GM12878 (cell line): ENCODE measurements around the gene CSK. TPM values are rescaled to one million over a fixed set of nuclear protein-coding genes. Genes with fewer than 3 reads are reported as not detected.
A peak's percentile ranks its signal among the peaks of the same experiment; 100 is the strongest.

Source experiments
- ATAC-seq: fragments of 200-7000 bp; cut with Tn5 transposase; 3 replicates; pipeline ENCODE4 v1.9.1; 2020; ENCODE audit warnings: mild to moderate bottlenecking, moderate library complexity
- BruUV-seq: library from RNA; stranded (reverse); fragments of 400-500 nt; replicated peaks from 2 replicates; lab custom pipeline; 2021; lab: Mats Ljungman, UMichigan
- CTCF ChIA-PET: fragments of 300-600 bp; sonication (Branson Sonifier 250); formaldehyde crosslinking; extraction: SDS; loops from one replicate; lab custom pipeline; 2021; ENCODE audit warnings: inconsistent platforms; lab: Yijun Ruan, JAX
- POLR2A ChIA-PET: fragments of 350-600 bp; formaldehyde crosslinking; extraction: SDS; loops from one replicate; lab custom pipeline; 2021; ENCODE audit warnings: inconsistent platforms; lab: Charles Lee
- RAD21 ChIA-PET: fragments of 300-600 bp; sonication (Branson Sonifier 250); formaldehyde crosslinking; loops from one replicate; lab custom pipeline; 2023; ENCODE audit warnings: antibody characterized with exemption; ENCODE audit not compliant: unreplicated experiment; lab: Charles Lee
- SMC1A ChIA-PET: fragments of 300-600 bp; sonication (Branson Sonifier 250); formaldehyde crosslinking; loops from one replicate; lab custom pipeline; 2023; ENCODE audit not compliant: unreplicated experiment, uncharacterized antibody; lab: Charles Lee
- DNase-seq: peaks from one replicate; pipeline ENCODE4 v3.0.0-alpha.2; 2011; ENCODE audit warnings: low read depth, low spot score
- FAIRE-seq: peaks from 3 replicates; lab custom pipeline; 2011; peaks lifted over from hg19 to GRCh38; lab: Jason Lieb, UNC
- H2AFZ ChIP-seq: 2 replicates; pipeline ENCODE4 v1.6.0; 2011; ENCODE audit warnings: low read depth, low read length, control low read depth; ENCODE audit not compliant: control insufficient read depth
- H3K27ac ChIP-seq: 2 replicates; pipeline ENCODE4 v1.5.1; 2011; ENCODE audit warnings: control low read depth; ENCODE audit not compliant: control insufficient read depth, insufficient read depth
- H3K27me3 ChIP-seq, 2 experiments: replicated peaks in 1 of 2; 2 replicates each; pipeline versions ENCODE4 v1.6.0 to v1.6.1; 2011; ENCODE audit warnings: low read length in 1 of 2; ENCODE audit not compliant: control insufficient read depth in 2 of 2, insufficient read depth in 2 of 2
- H3K36me3 ChIP-seq, 2 experiments: 2 replicates each; pipeline ENCODE4 v1.5.1; 2011; ENCODE audit warnings: low read length in 1 of 2; ENCODE audit not compliant: control insufficient read depth in 2 of 2, insufficient read depth in 2 of 2
- H3K4me1 ChIP-seq: 2 replicates; pipeline ENCODE4 v1.6.1; 2011; ENCODE audit warnings: mild to moderate bottlenecking, low read length, moderate library complexity, mixed read lengths; ENCODE audit not compliant: control insufficient read depth, insufficient read depth
- H3K4me2 ChIP-seq: 2 replicates; pipeline ENCODE4 v1.6.0; 2011; ENCODE audit warnings: control low read depth; ENCODE audit not compliant: control insufficient read depth, insufficient read depth
- H3K4me3 ChIP-seq: fragments of 200-600 bp; sonication (generic); 2 replicates; pipeline ENCODE4 v1.5.1; 2016
- H3K79me2 ChIP-seq: 2 replicates; pipeline ENCODE4 v1.6.0; 2011; ENCODE audit warnings: low read length; ENCODE audit not compliant: control insufficient read depth, insufficient read depth
- H3K9ac ChIP-seq: 2 replicates; pipeline ENCODE4 v1.8.0; 2011; ENCODE audit warnings: low read length, control low read depth, mixed read lengths; ENCODE audit not compliant: control insufficient read depth, insufficient read depth
- H3K9me3 ChIP-seq: replicated peaks from 3 replicates; pipeline ENCODE4 v1.5.1; 2011; ENCODE audit warnings: mild to moderate bottlenecking, low read length; ENCODE audit not compliant: control insufficient read depth, insufficient read depth
- H4K20me1 ChIP-seq: 2 replicates; pipeline ENCODE4 v1.6.0; 2011; ENCODE audit not compliant: control insufficient read depth, insufficient read depth
- GABPA ChIP-seq: IDR thresholded peaks from 2 replicates; pipeline ENCODE4 v1.6.1; 2014; ENCODE audit warnings: antibody characterized with exemption, low read depth, mild to moderate bottlenecking, inconsistent platforms
- POLR2AphosphoS2 ChIP-seq: IDR thresholded peaks from 2 replicates; pipeline ENCODE4 v1.6.1; 2011; ENCODE audit warnings: low read depth, mild to moderate bottlenecking, low read length, improper control_type of control experiment, moderate library complexity
- RAD51 ChIP-seq: fragments of 450-650 bp; IDR thresholded peaks from 2 replicates; pipeline ENCODE4 v1.6.1; 2016; ENCODE audit warnings: moderate library complexity, mild to moderate bottlenecking, inconsistent platforms
- RCOR1 ChIP-seq: conservative IDR thresholded peaks from 2 replicates; pipeline ENCODE4 v1.6.1; 2012; ENCODE audit warnings: low read depth, low read length, improper control_type of control experiment
- SMAD5 ChIP-seq: IDR thresholded peaks from 2 replicates; pipeline ENCODE4 v1.6.1; 2016; ENCODE audit warnings: antibody characterized with exemption, low read depth
- ZSCAN29 ChIP-seq: fragments of 450-650 bp; IDR thresholded peaks from 2 replicates; pipeline ENCODE4 v1.6.1; 2017; ENCODE audit warnings: mild to moderate bottlenecking, moderate library complexity
- WGBS: methylation state at CpG from one replicate; pipeline ENCODE4 v1.1.6; 2016; ENCODE audit warnings: low lambda C conversion rate; ENCODE audit not compliant: insufficient replicate concordance, insufficient coverage; ENCODE audit errors: missing lambda C conversion rate; 5-methylcytosine and 5-hydroxymethylcytosine counted together
- in situ Hi-C: fragments of 300-500 bp; cut with MboI; formaldehyde crosslinking; loops from 9 replicates; pipeline ENCODE4 v1.14.3; 2018; ENCODE audit warnings: mixed read lengths
- intact Hi-C: fragments of 100-400 bp; cut with micrococcal nuclease; formaldehyde crosslinking; loops from one replicate; pipeline ENCODE4 v1.14.2; 2022; ENCODE audit not compliant: unreplicated experiment
- polyA plus RNA-seq, 11 experiments: library from polyadenylated mRNA; depleted of rRNA in 4 of 11; unstranded in 6 of 11; stranded (reverse) in 5 of 11; fragments of >200 nt; fragmentation: Nextera tagmentation in 4 of 11; fragmentation: Illumina TruSeq in 1 of 11; extraction: Ambion mirVana in 4 of 11; extraction: Trizol in 1 of 11; gene quantifications; 1 replicate in 1 of 11; 2 replicates in 10 of 11; pipeline versions ENCODE4 v1.2.1 to v1.2.3, GENCODE V29; 2011 to 2016; ENCODE audit warnings: inconsistent platforms in 2 of 11, missing spikeins in 2 of 11, low read depth in 1 of 11
- total RNA-seq, 4 experiments: library from RNA; depleted of rRNA in 3 of 4; stranded (reverse); fragments of >200 nt in 3 of 4; fragmentation: Illumina TruSeq in 1 of 4; extraction: Trizol in 1 of 4; gene quantifications; 2 replicates each; pipeline versions ENCODE4 v1.2.1 to v1.2.3, GENCODE V29; 2013 to 2021
- TF ChIP-seq, protein P1 (sequence below): fragments of 450-650 bp; IDR thresholded peaks from 2 replicates; pipeline ENCODE4 v1.6.1; 2016; ENCODE audit warnings: mild to moderate bottlenecking, moderate library complexity, borderline replicate concordance

Gene CSK
- total and polyA plus RNA-seq, 10 of the 15 experiments (the other 5 are each of a cell fraction or from before 2014, with no cell fraction given), result 3.4 to 327 (median 75.8) TPM

- TF ChIP-seq, protein P1, sequence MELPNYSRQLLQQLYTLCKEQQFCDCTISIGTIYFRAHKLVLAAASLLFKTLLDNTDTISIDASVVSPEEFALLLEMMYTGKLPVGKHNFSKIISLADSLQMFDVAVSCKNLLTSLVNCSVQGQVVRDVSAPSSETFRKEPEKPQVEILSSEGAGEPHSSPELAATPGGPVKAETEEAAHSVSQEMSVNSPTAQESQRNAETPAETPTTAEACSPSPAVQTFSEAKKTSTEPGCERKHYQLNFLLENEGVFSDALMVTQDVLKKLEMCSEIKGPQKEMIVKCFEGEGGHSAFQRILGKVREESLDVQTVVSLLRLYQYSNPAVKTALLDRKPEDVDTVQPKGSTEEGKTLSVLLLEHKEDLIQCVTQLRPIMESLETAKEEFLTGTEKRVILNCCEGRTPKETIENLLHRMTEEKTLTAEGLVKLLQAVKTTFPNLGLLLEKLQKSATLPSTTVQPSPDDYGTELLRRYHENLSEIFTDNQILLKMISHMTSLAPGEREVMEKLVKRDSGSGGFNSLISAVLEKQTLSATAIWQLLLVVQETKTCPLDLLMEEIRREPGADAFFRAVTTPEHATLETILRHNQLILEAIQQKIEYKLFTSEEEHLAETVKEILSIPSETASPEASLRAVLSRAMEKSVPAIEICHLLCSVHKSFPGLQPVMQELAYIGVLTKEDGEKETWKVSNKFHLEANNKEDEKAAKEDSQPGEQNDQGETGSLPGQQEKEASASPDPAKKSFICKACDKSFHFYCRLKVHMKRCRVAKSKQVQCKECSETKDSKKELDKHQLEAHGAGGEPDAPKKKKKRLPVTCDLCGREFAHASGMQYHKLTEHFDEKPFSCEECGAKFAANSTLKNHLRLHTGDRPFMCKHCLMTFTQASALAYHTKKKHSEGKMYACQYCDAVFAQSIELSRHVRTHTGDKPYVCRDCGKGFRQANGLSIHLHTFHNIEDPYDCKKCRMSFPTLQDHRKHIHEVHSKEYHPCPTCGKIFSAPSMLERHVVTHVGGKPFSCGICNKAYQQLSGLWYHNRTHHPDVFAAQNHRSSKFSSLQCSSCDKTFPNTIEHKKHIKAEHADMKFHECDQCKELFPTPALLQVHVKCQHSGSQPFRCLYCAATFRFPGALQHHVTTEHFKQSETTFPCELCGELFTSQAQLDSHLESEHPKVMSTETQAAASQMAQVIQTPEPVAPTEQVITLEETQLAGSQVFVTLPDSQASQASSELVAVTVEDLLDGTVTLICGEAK, result no peak
- TF ChIP-seq ZSCAN29, result no peak
- TF ChIP-seq RCOR1, result no peak
- 0 out of 2 replicates have a peak, but pooled peaks have one; percentile 20 for TF ChIP-seq SMAD5
- peak; percentile 72 for TF ChIP-seq POLR2AphosphoS2
Measured at GRCh38 chr15:74804935-74805334, 23.1 kb downstream of the CSK start (continued).

DNA sequence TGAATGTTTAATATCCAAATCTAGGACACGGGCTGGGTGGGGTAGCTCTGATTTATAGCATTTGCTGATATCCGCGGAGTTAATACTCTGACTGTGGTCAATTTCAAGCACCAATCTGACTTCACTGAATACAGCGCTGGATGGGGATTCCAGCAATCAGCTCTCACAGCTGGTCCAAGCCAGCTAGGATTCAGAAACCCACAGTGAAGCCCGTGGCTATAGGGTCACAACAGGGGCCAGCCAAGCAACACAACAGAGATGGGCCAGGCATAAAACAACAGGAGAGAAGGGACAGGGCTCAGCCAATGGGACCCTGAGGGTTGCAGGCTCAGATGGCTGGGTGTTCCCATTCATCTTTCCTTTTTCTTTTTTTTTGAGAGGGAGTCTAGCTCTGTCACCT lies 25.4 kb downstream of the CSK start:
- Histone ChIP-seq H3K27me3 (no peaks in the 10 kb centered on the region), H3K4me3 (no peak overlapping the region), H3K4me1 (no peaks in the 10 kb centered on the region), H3K9ac (no peak overlapping the region), H2AFZ (no peak overlapping the region), H3K79me2 (no peaks in the 10 kb centered on the region), H3K4me2 (no peak overlapping the region), H3K36me3 (peaks cover 14 to 20% of the 10 kb centered on the region in 2 experiments), H3K27ac (no peak overlapping the region), H4K20me1 (no peaks in the 10 kb centered on the region), H3K9me3 (no peaks in the 10 kb centered on the region)
- WGBS, result 64% methylated on average over 5 of the region's 5 CpGs
- in situ Hi-C loops (no loop called here), intact Hi-C loops (no loop called here)
- ATAC-seq, result no peak
- ChIA-PET CTCF (interaction anchor here (1.0 to 3.7 kb wide), 4 partner anchors 10 to 94 kb away, joined by 4 to 21 read pairs (median 6); no protein-coding TSS in a partner anchor), POLR2A (interaction anchor here (0.6 to 0.8 kb wide), 2 partner anchors 36 to 102 kb away, joined by 3 to 5 read pairs; no protein-coding TSS in a partner anchor), SMC1A (interaction anchor here (1.0 to 1.5 kb wide), 5 partner anchors 14 to 171 kb away, joined by 3 read pairs; no protein-coding TSS in a partner anchor), RAD21 (interaction anchor here (1.5 to 2.8 kb wide), 2 partner anchors 15 to 94 kb away, joined by 4 to 10 read pairs; no protein-coding TSS in a partner anchor)
- no TSS peak for BruUV-seq
- no peak for FAIRE-seq
- no peak for DNase-seq
- TF ChIP-seq RAD51 (no peak), GABPA (no peak)
